OCI-LY1 (cell line): ENCODE measurements around the gene COQ9.

Experiments used
- CTCF ChIP-seq: fragments of 200-600 bp; sonication (generic), shearing (Covaris generic); IDR thresholded peaks from 2 replicates; pipeline ENCODE4 v1.5.1; 2017; ENCODE audit warnings: mild to moderate bottlenecking, antibody characterized with exemption, low read length, moderate library complexity, mixed read lengths
- EZH2 ChIP-seq: fragments of 200-600 bp; sonication (generic), shearing (Covaris generic); IDR thresholded peaks from 2 replicates; pipeline ENCODE4 v1.8.0; 2017; ENCODE audit warnings: borderline replicate concordance, mixed run types, mild to moderate bottlenecking, antibody characterized with exemption, low read length, moderate library complexity, mixed read lengths

GRCh38 chr16:57503366-57503765 is 56.1 kb downstream of the COQ9 start:
- TF ChIP-seq CTCF (no peak), EZH2 (no peak)
